OCI-LY1 (cell line): ENCODE measurements around the gene CRTAP.

Experiments
- CTCF ChIP-seq: fragments of 200-600 bp; sonication (generic), shearing (Covaris generic); IDR thresholded peaks from 2 replicates; pipeline ENCODE4 v1.5.1; 2017; ENCODE audit warnings: mild to moderate bottlenecking, antibody characterized with exemption, low read length, moderate library complexity, mixed read lengths
- EZH2 ChIP-seq: fragments of 200-600 bp; sonication (generic), shearing (Covaris generic); IDR thresholded peaks from 2 replicates; pipeline ENCODE4 v1.8.0; 2017; ENCODE audit warnings: borderline replicate concordance, mixed run types, mild to moderate bottlenecking, antibody characterized with exemption, low read length, moderate library complexity, mixed read lengths

- TF ChIP-seq CTCF (no peak), EZH2 (no peak)
Measured at GRCh38 chr3:33077976-33078375, 35.8 kb upstream of the CRTAP start.
